ENCODE data around the gene TMEM134. TPM values are rescaled to one million over a fixed set of nuclear protein-coding genes. Genes with fewer than 3 reads are reported as not detected.
A peak's percentile ranks its signal among the peaks of the same experiment; 100 is the strongest.

The TMEM134 gene
- total RNA-seq, 1 donor from 2014 or later: 87.5 TPM

DNA sequence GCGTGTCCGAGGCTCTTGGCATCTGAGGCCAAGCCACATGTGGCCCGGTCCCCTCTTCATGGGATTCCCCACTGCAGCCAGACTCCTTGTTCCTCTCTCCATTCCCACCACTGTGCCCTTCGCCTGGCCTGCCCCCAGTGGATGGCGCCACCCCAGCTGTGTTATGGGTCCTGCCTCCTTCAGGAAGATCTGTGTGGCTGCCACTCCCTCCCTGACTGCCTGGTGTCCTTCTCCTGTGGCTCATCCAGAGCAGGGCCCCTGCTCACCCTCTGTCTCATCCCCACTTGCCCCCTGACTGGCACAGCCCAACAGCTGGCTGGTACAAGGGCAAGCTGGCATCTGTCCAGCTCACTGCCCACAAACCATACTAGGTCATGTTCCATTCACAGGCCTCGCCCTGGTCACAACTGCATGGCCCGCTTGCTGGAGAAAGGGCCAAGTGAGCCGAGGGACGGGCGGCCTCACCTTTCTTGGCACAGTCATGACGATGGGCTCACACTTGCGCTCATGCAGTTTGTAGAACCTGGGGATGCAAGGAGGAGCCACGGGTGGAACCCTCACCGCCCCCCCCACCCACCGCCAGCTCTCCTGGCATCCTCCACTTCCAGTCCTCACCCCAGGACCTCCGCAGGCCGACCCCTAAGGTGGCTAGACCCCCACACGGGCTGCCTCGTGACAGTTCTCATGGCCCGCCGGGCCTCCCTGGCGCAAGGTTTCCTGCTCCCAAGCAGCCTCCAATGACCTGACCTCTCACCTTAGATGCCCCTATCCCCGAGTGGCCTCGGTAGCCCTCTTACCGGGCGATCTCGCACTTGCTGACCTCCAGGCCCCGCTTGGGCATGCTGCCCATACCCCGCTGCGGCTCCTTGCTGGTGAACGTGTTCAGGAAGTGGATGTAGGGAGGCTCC lies 29.5 kb downstream of the TMEM134 start:
- no peak for DNase-seq
- Histone ChIP-seq H3K36me3 (peaks cover 44% of the 10 kb centered on the region), H3K9me3 (replicated peaks) (no peaks in the 10 kb centered on the region), H3K4me3 (no peak overlapping the region), H3K27me3 (ENCODE audit: low read depth) (no peaks in the 10 kb centered on the region), H3K4me1 (peaks cover 71% of the 10 kb centered on the region), H3K27ac (replicated peaks) (peak overlapping the region; percentile 57)
- TF ChIP-seq, protein P1, sequence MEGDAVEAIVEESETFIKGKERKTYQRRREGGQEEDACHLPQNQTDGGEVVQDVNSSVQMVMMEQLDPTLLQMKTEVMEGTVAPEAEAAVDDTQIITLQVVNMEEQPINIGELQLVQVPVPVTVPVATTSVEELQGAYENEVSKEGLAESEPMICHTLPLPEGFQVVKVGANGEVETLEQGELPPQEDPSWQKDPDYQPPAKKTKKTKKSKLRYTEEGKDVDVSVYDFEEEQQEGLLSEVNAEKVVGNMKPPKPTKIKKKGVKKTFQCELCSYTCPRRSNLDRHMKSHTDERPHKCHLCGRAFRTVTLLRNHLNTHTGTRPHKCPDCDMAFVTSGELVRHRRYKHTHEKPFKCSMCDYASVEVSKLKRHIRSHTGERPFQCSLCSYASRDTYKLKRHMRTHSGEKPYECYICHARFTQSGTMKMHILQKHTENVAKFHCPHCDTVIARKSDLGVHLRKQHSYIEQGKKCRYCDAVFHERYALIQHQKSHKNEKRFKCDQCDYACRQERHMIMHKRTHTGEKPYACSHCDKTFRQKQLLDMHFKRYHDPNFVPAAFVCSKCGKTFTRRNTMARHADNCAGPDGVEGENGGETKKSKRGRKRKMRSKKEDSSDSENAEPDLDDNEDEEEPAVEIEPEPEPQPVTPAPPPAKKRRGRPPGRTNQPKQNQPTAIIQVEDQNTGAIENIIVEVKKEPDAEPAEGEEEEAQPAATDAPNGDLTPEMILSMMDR (IDR thresholded peaks at IDR 0.05; ENCODE audit: borderline replicate concordance): no peak
- intact Hi-C loops (cut with micrococcal nuclease): no loop called here

DNA sequence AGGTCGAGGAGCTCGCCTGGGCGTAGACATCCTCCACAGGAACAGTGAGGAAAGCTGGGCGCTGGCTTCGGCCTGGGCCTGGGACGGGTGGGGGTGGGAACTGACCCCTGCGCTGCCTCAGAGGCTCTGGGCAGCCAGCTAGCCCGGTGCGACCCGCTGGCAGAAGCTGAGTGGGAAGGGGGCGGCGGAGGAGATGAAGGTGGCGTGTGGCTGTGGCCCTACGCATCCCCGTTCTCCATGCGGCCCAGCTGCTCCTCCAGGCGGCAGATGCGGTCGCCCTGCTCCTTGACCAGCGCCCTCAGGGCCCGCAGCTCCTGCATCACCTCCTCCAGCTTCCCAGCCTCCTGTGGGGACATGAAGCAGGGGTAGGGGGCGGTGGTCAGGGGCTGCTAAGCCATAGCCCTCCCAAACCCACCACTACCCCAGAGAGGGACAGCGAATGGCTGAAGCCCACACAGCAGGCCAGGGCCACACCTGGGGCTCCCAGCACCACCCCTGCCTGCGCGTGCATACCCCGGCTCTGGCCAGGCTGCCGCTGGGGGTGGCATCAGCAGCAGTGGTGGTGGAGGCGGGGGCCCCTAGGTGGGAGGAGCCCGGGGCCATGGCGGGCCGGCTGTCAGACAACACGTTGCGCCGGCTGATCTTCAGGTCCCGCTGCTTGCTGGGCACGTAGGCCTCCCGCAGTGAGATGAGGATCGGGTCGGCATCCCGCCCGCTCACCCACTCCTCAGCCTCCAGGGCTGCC lies 30.7 kb downstream of the TMEM134 start:
- intact Hi-C loops (cut with micrococcal nuclease): no loop called here
- no peak overlapping the region for H3K27ac ChIP-seq (replicated peaks)
- DNase-seq: no peak
- no peak overlapping the region for H3K4me3 ChIP-seq
- H3K9me3 ChIP-seq (replicated peaks): no peaks in the 10 kb centered on the region
- H3K4me1 ChIP-seq: peaks cover 62% of the 10 kb centered on the region
- H3K36me3 ChIP-seq: peaks cover 56% of the 10 kb centered on the region
- no peaks in the 10 kb centered on the region for H3K27me3 ChIP-seq (ENCODE audit: low read depth)
- TF ChIP-seq, protein P1 (IDR thresholded peaks at IDR 0.05; ENCODE audit: borderline replicate concordance): no peak

DNA sequence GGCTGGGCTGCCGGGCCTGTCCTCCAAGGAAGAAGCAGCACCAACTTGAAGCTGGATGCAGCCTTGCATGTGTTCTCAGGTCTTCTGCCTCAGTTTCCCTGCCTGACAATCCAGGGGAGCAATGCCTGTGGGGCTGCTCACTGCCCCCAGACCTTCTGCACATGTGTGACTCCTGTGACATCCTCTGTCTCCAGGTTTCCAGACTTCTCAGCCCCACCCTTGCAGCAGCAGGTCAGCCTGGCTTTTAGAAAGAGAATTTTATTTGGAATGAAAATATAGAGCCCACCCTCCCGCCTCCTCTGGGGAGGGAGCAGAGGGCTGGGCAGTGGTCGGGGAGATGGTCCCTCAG lies 31.3 kb downstream of the TMEM134 start:
- intact Hi-C loops (cut with micrococcal nuclease): no loop called here
- peak overlapping the region; percentile 38 for H3K27ac ChIP-seq (replicated peaks)

DNA sequence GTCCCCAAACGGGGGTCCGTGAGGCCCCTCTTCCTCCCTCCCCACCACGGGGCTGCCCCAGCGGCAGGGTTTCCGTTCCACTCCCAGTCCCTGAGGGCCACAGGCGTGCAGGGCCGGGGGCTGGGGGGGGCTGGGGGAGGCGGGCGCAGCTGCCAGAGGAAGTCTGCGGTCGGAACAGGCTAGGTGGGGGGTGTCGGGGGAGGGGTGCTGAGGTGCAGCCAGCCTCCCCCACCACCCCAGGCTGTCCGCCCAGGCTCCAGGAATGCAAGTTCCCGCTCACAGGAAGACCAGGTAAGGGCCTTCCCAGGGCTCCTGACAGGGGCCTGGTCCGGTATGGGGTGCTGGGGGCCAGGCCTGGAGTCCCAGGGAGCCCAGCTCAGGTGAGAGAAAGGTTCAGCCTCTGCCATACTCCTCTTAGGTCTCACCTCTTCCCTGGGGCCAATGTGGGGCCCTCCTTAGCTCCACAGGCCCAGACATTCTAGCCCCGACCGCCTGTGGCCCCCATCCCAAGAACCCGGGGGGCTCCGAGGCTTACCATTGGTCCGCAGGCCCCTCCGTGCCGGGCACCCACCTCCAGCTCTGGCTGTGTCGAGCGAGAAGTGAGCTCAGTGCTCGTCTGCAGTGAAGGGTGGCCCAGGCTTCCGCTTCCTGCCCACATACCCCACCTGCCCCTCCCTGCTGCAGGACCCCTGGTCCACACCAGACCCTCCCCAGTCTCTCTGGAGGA lies 31.8 kb downstream of the TMEM134 start, which contains the start of gene PTPRCAP:
Gene PTPRCAP (minus strand): TSS at position 601 of the 727 bp plus-strand sequence. CDS start 63 bp downstream, at position 538.
- intact Hi-C loops (cut with micrococcal nuclease): no loop called here
- Histone ChIP-seq H3K27ac (replicated peaks) (peak within 1 kb of the TSS; percentile 38), H3K9me3 (replicated peaks) (no peaks in the 10 kb centered on the region), H3K4me3 (no peak within 1 kb of the TSS), H3K27me3 (ENCODE audit: low read depth) (no peaks in the 10 kb centered on the region), H3K4me1 (peaks cover 52% of the 10 kb centered on the region), H3K36me3 (peaks cover 67% of the 10 kb centered on the region)
- TF ChIP-seq, protein P1 (IDR thresholded peaks at IDR 0.05; ENCODE audit: borderline replicate concordance): no peak
- no peak for DNase-seq

More for the DNA sequence above, 31.3 kb downstream of the TMEM134 start:
- Histone ChIP-seq H3K4me3 (no peak overlapping the region), H3K27me3 (ENCODE audit: low read depth) (no peaks in the 10 kb centered on the region), H3K4me1 (peaks cover 57% of the 10 kb centered on the region), H3K9me3 (replicated peaks) (no peaks in the 10 kb centered on the region), H3K36me3 (peaks cover 62% of the 10 kb centered on the region)
- TF ChIP-seq, protein P1 (IDR thresholded peaks at IDR 0.05; ENCODE audit: borderline replicate concordance): no peak
- DNase-seq: no peak

DNA sequence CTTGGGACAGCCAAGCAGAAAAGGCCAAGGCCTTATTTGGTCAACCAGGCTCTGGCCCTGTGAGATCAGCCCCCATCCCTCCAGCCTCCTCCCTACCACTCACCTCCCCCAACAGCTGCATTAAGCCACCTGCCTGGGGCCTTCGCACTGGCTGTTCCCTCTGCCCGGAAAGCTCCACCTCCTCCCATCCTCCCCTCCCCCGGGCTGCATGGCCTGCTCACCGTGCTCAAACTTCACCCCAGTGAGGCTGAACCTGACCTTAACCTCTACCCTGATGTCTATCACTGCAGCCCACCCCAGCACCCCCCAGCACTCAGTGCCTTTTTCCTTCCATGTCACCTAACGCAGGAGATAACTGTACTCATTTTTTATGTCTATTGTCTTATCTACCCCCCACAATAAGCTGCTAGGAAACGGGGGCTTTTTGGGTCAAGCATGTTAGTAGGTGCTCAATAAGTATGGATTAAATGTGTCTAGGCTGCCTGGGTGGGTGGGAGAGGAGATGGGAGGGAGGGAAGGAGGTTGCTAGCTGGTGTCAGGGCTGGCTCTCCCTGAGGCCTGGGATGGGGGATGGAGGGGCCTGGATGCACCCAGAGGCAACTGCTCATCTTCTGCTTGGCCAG lies 32.5 kb downstream of the TMEM134 start:
- Histone ChIP-seq H3K27me3 (ENCODE audit: low read depth) (no peaks in the 10 kb centered on the region), H3K9me3 (replicated peaks) (no peaks in the 10 kb centered on the region), H3K4me1 (peaks cover 45% of the 10 kb centered on the region), H3K27ac (replicated peaks) (peak overlapping the region; percentile 38), H3K4me3 (no peak overlapping the region), H3K36me3 (peaks cover 70% of the 10 kb centered on the region)
- DNase-seq: no peak
- TF ChIP-seq, protein P1 (IDR thresholded peaks at IDR 0.05; ENCODE audit: borderline replicate concordance): no peak
- intact Hi-C loops (cut with micrococcal nuclease): no loop called here
